SJSA1 (cell line): ENCODE measurements around the gene ZC3H6. TPM values are rescaled to one million over a fixed set of nuclear protein-coding genes. Genes with fewer than 3 reads are reported as not detected.
"Not testable (repeated sequence)": the region's sequence is repeated elsewhere in the genome, so short reads cannot be mapped to it uniquely, and the experiment has no call there.

Experiments used
- DNase-seq, 2 experiments: peaks; one replicate each; pipeline ENCODE4 v3.0.0-alpha.2; 2015 to 2020; ENCODE audit warnings: low spot score in 2 of 2, low read depth in 1 of 2
- H3K27ac ChIP-seq: fragments of 250-450 bp; sonication (Bioruptor Pico); 2 replicates; pipeline ENCODE4 v1.5.1; 2020; ENCODE audit warnings: mild to moderate bottlenecking, moderate library complexity
- H3K27me3 ChIP-seq: fragments of 250-450 bp; sonication (Bioruptor Pico); replicated peaks from 2 replicates; pipeline ENCODE4 v1.5.1; 2020; ENCODE audit warnings: mild to moderate bottlenecking, moderate library complexity
- H3K36me3 ChIP-seq: fragments of 250-450 bp; sonication (Bioruptor Pico); 2 replicates; pipeline ENCODE4 v1.5.1; 2020; ENCODE audit warnings: mild to moderate bottlenecking
- H3K4me1 ChIP-seq: fragments of 250-450 bp; sonication (Bioruptor Pico); replicated peaks from 2 replicates; pipeline ENCODE4 v1.6.1; 2021; ENCODE audit warnings: mild to moderate bottlenecking
- H3K4me3 ChIP-seq: fragments of 250-450 bp; sonication (Bioruptor Pico); 2 replicates; pipeline ENCODE4 v1.5.1; 2020; ENCODE audit warnings: mild to moderate bottlenecking
- H3K9me3 ChIP-seq: fragments of 250-450 bp; sonication (Bioruptor Pico); replicated peaks from 2 replicates; pipeline ENCODE4 v1.5.1; 2020; ENCODE audit warnings: mild to moderate bottlenecking
- total RNA-seq: library from RNA; depleted of rRNA; stranded (reverse); fragments of >200 nt; shearing (Covaris generic); gene quantifications from 2 replicates; pipeline ENCODE4 v1.2.3, GENCODE V29; 2014

The ZC3H6 gene
- total RNA-seq, 1 experiment from 2014 or later: 5.6 TPM

- Histone ChIP-seq H3K9me3 (no peaks in the 10 kb centered on the region), H3K36me3 (no peaks in the 10 kb centered on the region), H3K27ac (no peak overlapping the region), H3K4me1 (no peaks in the 10 kb centered on the region), H3K27me3 (no peaks in the 10 kb centered on the region), H3K4me3 (no peak overlapping the region)
- DNase-seq: no peak
These were observed 46.3 kb downstream of the ZC3H6 start for GRCh38 chr2:112321375-112322320.

- no peaks in the 10 kb centered on the region for H3K36me3 ChIP-seq
- DNase-seq: no peak
- H3K9me3 ChIP-seq: no peaks in the 10 kb centered on the region
- no peak overlapping the region for H3K27ac ChIP-seq
- H3K4me3 ChIP-seq: no peak overlapping the region
- H3K4me1 ChIP-seq: no peaks in the 10 kb centered on the region
- no peaks in the 10 kb centered on the region for H3K27me3 ChIP-seq
These were observed 47.5 kb downstream of the ZC3H6 start for GRCh38 chr2:112322919-112323318.

- H3K4me3 ChIP-seq: no peak overlapping the region
- no peak overlapping the region for H3K27ac ChIP-seq
- H3K4me1 ChIP-seq: no peaks in the 10 kb centered on the region
- DNase-seq: no peak
- no peaks in the 10 kb centered on the region for H3K27me3 ChIP-seq
- no peaks in the 10 kb centered on the region for H3K9me3 ChIP-seq
- no peaks in the 10 kb centered on the region for H3K36me3 ChIP-seq
These were observed 56.8 kb downstream of the ZC3H6 start for GRCh38 chr2:112332123-112332696.

- Histone ChIP-seq H3K4me3 (no peak overlapping the region), H3K9me3 (no peaks in the 10 kb centered on the region), H3K27me3 (no peaks in the 10 kb centered on the region), H3K4me1 (no peaks in the 10 kb centered on the region), H3K36me3 (no peaks in the 10 kb centered on the region), H3K27ac (no peak overlapping the region)
- DNase-seq: no peak
These were observed 60.2 kb downstream of the ZC3H6 start for GRCh38 chr2:112335600-112335999.

GRCh38 chr2:112339986-112340385 lies 64.6 kb downstream of the ZC3H6 start:
- Histone ChIP-seq H3K27me3 (no peaks in the 10 kb centered on the region; the same call in 1 of the 2 replicates), H3K4me3 (no peak overlapping the region), H3K36me3 (no peaks in the 10 kb centered on the region), H3K4me1 (no peaks in the 10 kb centered on the region), H3K27ac (no peak overlapping the region), H3K9me3 (no peaks in the 10 kb centered on the region)
- no peak for DNase-seq

GRCh38 chr2:112340475-112341267 lies 65.3 kb downstream of the ZC3H6 start:
- DNase-seq: no peak
- Histone ChIP-seq H3K4me1 (no peaks in the 10 kb centered on the region), H3K27me3 (no peaks in the 10 kb centered on the region; the same call in 1 of the 2 replicates), H3K4me3 (no peak overlapping the region), H3K36me3 (no peaks in the 10 kb centered on the region), H3K27ac (no peak overlapping the region), H3K9me3 (no peaks in the 10 kb centered on the region)

- no peaks in the 10 kb centered on the region; the same call in 1 of the 2 replicates for H3K27me3 ChIP-seq
These were observed 66.7 kb downstream of the ZC3H6 start for GRCh38 chr2:112342067-112342550.

GRCh38 chr2:112343827-112344585 lies 68.6 kb downstream of the ZC3H6 start:
- no peak overlapping the region for H3K27ac ChIP-seq
- no peaks in the 10 kb centered on the region for H3K4me1 ChIP-seq
- no peaks in the 10 kb centered on the region for H3K36me3 ChIP-seq
- no peak for DNase-seq
- no peak overlapping the region for H3K4me3 ChIP-seq
- no peaks in the 10 kb centered on the region for H3K9me3 ChIP-seq
- no peaks in the 10 kb centered on the region; the same call in 1 of the 2 replicates for H3K27me3 ChIP-seq

More at GRCh38 chr2:112342067-112342550, 66.7 kb downstream of the ZC3H6 start:
- H3K36me3 ChIP-seq: no peaks in the 10 kb centered on the region
- H3K4me1 ChIP-seq: no peaks in the 10 kb centered on the region
- no peak overlapping the region for H3K27ac ChIP-seq
- H3K9me3 ChIP-seq: no peaks in the 10 kb centered on the region
- H3K4me3 ChIP-seq: no peak overlapping the region
- no peak for DNase-seq

GRCh38 chr2:112345030-112346027 lies 69.9 kb downstream of the ZC3H6 start:
- Histone ChIP-seq H3K27me3 (no peaks in the 10 kb centered on the region; the same call in 1 of the 2 replicates), H3K36me3 (no peaks in the 10 kb centered on the region), H3K4me3 (no peak overlapping the region), H3K9me3 (no peaks in the 10 kb centered on the region), H3K27ac (no peak overlapping the region), H3K4me1 (no peaks in the 10 kb centered on the region)
- no peak for DNase-seq

- H3K4me1 ChIP-seq, H3K27me3 ChIP-seq: not testable (repeated sequence)
These were observed 76.9 kb downstream of the ZC3H6 start for GRCh38 chr2:112352292-112352691.

GRCh38 chr2:112352809-112353603 lies 77.6 kb downstream of the ZC3H6 start:
- not testable (repeated sequence) for H3K4me1 ChIP-seq, H3K4me3 ChIP-seq, H3K27ac ChIP-seq, H3K9me3 ChIP-seq, DNase-seq, H3K36me3 ChIP-seq, H3K27me3 ChIP-seq

More at GRCh38 chr2:112352292-112352691, 76.9 kb downstream of the ZC3H6 start:
- H3K4me3 ChIP-seq, H3K27ac ChIP-seq, H3K9me3 ChIP-seq, H3K36me3 ChIP-seq, DNase-seq: not testable (repeated sequence)
